Activated CD4-positive, alpha-beta T cell treated with anti-CD3 and anti-CD28 coated beads, Interleukin-2, amount 10 ng/mL, durations not matched to agents 24 days and 14 days (primary cell): Measurements from ENCODE around the gene DLG2. TPM values are rescaled to one million over a fixed set of nuclear protein-coding genes. Genes with fewer than 3 reads are reported as not detected.

Experiments used
- DNase-seq: peaks from one replicate; pipeline ENCODE4 v3.0.0; 2022
- H3K27ac Mint-ChIP-seq: one replicate; pipeline ENCODE4 v1.8.0; 2022; ENCODE audit warnings: mild to moderate bottlenecking, mixed read lengths
- H3K27me3 Mint-ChIP-seq: one replicate; pipeline ENCODE4 v1.8.0; 2022; ENCODE audit warnings: mixed read lengths
- H3K36me3 Mint-ChIP-seq: one replicate; pipeline ENCODE4 v1.8.0; 2022; ENCODE audit warnings: low read depth, mild to moderate bottlenecking, mixed read lengths
- H3K4me1 Mint-ChIP-seq: one replicate; pipeline ENCODE4 v1.8.0; 2021; ENCODE audit warnings: mixed read lengths
- H3K4me3 Mint-ChIP-seq: one replicate; pipeline ENCODE4 v1.8.0; 2022; ENCODE audit warnings: mild to moderate bottlenecking, moderate library complexity, mixed read lengths
- H3K9me3 Mint-ChIP-seq: one replicate; pipeline ENCODE4 v1.8.0; 2021; ENCODE audit warnings: mixed read lengths
- intact Hi-C: fragments of 100-400 bp; cut with micrococcal nuclease; formaldehyde crosslinking; loops from one replicate; pipeline ENCODE4 v1.15.1; 2023
- total RNA-seq: library from RNA; stranded (reverse); gene quantifications from 2 replicates; pipeline ENCODE4 v1.2.3, GENCODE V29; 2022

Gene DLG2
- total RNA-seq, 1 donor from 2014 or later = 1.0 TPM

DNA sequence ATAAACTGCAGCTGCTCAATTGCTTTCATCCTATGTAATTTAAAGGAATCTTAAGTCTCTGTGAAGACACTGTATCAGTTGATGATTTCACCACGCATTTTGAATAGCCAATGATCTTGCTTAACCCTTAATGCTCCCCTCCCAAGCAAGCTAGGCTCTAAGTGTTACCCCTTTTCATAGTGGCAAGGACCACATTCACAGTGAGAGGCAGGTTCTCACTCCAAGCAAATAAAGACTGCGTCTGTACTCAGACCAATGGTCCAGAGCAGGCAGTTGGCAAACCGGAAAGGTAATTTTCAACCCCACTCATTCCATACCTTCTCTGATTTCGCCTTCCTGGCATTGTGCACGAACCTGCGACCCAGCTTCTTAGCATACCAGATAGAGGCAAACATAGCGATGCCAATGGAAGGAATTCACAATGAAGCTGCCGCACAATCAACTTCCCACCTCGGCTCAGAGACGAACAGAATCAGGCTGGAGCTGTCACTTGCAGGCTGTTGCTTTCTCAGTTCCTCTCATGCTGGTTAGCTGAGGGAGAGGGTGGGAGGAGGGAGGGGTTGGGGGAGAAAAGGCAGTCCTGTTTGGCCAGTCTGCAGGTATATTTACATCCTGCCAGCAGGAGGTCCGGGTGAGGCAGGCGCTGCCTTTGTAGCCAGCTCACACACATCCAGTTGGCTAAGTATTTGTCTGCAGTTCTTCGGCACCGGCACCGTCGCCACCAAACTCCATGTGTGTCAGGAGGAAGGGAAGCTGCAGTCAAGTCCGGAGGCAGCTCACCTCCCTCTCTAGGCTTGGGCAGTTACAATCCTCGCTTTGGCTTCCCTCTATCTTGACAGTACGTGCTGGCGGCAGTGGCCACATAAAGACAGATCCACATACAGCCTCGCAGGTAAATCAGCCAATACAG, 1189.8 kb downstream of the DLG2 start:
- no peak for DNase-seq
- no peak overlapping the region for H3K4me3 Mint-ChIP-seq
- no peaks in the 10 kb centered on the region for H3K9me3 Mint-ChIP-seq
- no peaks in the 10 kb centered on the region for H3K4me1 Mint-ChIP-seq
- peaks cover 3% of the 10 kb centered on the region for H3K27me3 Mint-ChIP-seq
- intact Hi-C loops = no loop called here
- H3K27ac Mint-ChIP-seq = no peak overlapping the region
- no peaks in the 10 kb centered on the region for H3K36me3 Mint-ChIP-seq

DNA sequence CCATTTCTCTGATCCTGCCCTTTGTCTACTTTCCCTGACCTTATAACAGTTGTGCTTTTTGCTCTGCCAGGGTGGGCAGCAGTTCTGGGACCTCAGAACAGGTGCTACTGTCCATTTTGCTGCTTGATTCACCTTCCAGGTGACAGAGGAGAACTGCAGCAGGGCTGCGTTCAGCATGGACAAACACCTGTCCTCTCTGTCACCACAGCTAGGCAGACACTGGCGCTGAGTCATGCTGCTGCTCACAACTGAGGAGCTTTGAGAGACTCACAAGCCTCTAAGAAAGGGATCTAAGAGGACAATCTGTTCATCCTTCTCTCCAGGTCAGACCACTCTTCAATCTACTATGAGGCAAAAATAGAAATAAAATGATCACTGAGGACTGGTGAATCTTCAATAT, 1196.5 kb downstream of the DLG2 start:
- no peak for DNase-seq
- H3K36me3 Mint-ChIP-seq = no peaks in the 10 kb centered on the region
- H3K27ac Mint-ChIP-seq = no peak overlapping the region
- no peak overlapping the region for H3K4me3 Mint-ChIP-seq
- no peaks in the 10 kb centered on the region for H3K4me1 Mint-ChIP-seq
- intact Hi-C loops = no loop called here
- H3K27me3 Mint-ChIP-seq = no peaks in the 10 kb centered on the region
- no peaks in the 10 kb centered on the region for H3K9me3 Mint-ChIP-seq

DNA sequence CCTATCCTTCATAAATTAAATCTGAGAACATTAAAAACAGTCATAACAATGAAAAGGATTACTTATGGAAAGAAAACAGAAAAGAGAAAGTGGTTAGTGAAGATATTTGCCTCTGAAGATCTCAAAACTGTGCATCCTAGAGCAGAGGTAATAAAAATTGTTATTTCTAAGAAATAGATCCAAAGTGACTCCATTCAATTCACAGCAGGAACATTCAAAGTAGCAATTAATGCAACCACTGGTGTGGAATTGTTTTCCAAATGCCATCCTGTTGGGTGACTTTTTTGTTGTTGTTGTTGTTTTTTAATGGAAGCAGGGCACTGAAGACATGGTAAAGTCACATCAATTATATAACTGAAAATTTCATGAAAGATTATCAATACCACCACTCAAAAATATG, 1201.5 kb downstream of the DLG2 start:
- no peak overlapping the region for H3K4me3 Mint-ChIP-seq
- H3K36me3 Mint-ChIP-seq = no peaks in the 10 kb centered on the region
- DNase-seq = no peak
- H3K9me3 Mint-ChIP-seq = no peaks in the 10 kb centered on the region
- no peaks in the 10 kb centered on the region for H3K4me1 Mint-ChIP-seq
- H3K27ac Mint-ChIP-seq = no peak overlapping the region
- no peaks in the 10 kb centered on the region for H3K27me3 Mint-ChIP-seq
- intact Hi-C loops = no loop called here

DNA sequence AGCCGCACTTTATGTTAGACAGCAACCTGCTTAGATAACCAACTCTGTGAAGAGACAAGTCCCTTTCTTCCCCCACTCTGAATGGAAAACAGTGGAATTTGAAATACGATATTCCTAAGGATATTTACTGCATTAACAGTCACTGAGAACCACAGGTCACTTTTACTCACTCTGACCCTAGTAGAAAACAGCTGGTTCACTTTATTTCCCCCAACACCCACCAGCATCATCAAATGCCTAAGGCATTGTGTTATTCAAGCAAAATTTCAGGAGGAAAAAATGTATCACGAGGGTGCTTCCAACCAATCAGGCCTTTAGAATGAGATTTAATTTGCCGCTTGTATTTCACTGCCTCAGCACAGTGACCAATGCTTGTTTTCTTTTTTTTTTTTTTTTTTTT, 1206.9 kb downstream of the DLG2 start:
- no peaks in the 10 kb centered on the region for H3K4me1 Mint-ChIP-seq
- no peaks in the 10 kb centered on the region for H3K36me3 Mint-ChIP-seq
- H3K9me3 Mint-ChIP-seq = no peaks in the 10 kb centered on the region
- DNase-seq = no peak
- intact Hi-C loops = no loop called here
- H3K27me3 Mint-ChIP-seq = no peaks in the 10 kb centered on the region
- H3K27ac Mint-ChIP-seq = no peak overlapping the region
- H3K4me3 Mint-ChIP-seq = no peak overlapping the region

DNA sequence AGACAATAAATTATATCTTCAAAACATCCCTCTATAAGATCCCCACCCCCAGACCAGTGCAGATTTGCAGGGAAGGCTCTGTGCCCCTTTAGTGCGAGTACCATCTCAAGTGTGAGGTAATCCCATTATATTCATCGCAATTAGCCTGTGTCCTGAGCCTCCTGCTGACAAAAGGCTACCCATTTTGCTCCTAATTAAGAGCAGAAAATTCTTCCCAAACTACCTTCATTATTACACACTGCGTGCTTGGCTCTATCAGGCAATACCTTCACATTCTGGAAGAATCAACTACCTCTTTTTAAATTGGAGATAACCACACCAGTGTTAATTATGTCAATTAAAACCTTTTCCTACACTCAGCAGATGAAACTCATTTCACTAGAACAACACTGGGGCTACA, 1207.5 kb downstream of the DLG2 start:
- Mint-ChIP-seq H3K4me1 (no peaks in the 10 kb centered on the region), H3K27me3 (no peaks in the 10 kb centered on the region), H3K36me3 (no peaks in the 10 kb centered on the region), H3K9me3 (no peaks in the 10 kb centered on the region), H3K27ac (no peak overlapping the region), H3K4me3 (no peak overlapping the region)
- intact Hi-C loops = no loop called here
- no peak for DNase-seq

DNA sequence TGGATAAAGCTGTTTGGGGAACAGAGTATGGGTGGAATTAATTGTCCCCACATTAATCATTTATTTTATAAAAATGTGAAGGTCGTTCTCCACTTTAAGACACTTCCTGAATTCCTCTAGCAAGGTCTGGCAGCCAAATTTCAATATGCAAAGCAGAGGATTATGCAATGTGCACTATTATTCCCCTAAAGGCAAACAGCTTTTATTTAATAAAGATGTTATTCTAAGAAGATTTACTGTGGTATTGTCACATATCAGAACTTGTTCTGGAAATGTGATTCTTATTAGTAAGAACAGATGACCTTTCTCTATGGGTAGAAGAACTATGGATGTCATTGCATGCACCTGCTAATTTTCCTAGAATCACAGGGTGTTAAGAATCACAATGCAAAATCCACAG, 1212.2 kb downstream of the DLG2 start:
- no peaks in the 10 kb centered on the region for H3K36me3 Mint-ChIP-seq
- intact Hi-C loops = no loop called here
- no peak overlapping the region for H3K4me3 Mint-ChIP-seq

DNA sequence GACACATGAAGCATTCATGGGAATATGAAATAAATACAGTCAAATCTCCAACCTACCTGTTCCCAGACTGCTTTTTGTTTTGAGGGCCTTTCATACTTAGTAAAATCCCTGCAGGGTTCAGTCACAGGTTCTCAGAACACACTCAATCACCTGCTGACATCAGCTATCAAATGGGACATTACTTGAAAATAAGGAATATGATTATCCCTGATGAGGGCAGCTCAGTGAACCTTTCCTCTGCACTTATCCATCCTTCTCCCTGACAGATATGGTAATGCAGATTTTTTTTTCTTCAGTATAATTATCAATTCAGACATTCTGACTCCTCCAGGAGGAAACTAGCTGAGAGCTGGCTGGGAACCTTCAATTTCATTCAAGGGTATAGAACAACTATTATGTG, 1213.6 kb downstream of the DLG2 start:
- Mint-ChIP-seq H3K9me3 (no peaks in the 10 kb centered on the region), H3K27ac (no peak overlapping the region), H3K36me3 (no peaks in the 10 kb centered on the region), H3K4me3 (no peak overlapping the region), H3K27me3 (no peaks in the 10 kb centered on the region), H3K4me1 (no peaks in the 10 kb centered on the region)
- no peak for DNase-seq
- intact Hi-C loops = no loop called here

More for the DNA sequence above, 1212.2 kb downstream of the DLG2 start:
- no peaks in the 10 kb centered on the region for H3K9me3 Mint-ChIP-seq
- H3K4me1 Mint-ChIP-seq = no peaks in the 10 kb centered on the region
- no peaks in the 10 kb centered on the region for H3K27me3 Mint-ChIP-seq
- DNase-seq = no peak
- H3K27ac Mint-ChIP-seq = no peak overlapping the region

DNA sequence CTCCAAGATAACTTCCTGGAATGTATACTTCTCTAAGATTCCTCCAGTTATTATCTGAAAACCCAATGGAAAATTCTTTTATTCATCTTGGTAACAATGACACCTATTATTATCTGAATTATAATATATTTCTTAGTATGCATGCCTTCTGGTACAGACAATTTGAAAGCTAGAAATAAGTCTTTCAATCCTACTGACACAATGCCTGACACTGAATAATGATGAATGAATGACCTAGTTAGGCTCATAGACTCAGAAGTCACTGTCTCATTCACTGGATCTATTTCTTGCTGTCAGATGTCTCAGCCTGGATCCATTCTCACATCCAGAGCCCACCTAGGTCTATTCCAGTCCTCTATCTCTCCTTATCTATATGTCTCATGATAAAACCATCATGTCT, 1214.3 kb downstream of the DLG2 start:
- intact Hi-C loops = no loop called here
- Mint-ChIP-seq H3K27ac (no peak overlapping the region), H3K4me3 (no peak overlapping the region), H3K9me3 (no peaks in the 10 kb centered on the region), H3K4me1 (no peaks in the 10 kb centered on the region), H3K36me3 (no peaks in the 10 kb centered on the region), H3K27me3 (no peaks in the 10 kb centered on the region)
- no peak for DNase-seq

DNA sequence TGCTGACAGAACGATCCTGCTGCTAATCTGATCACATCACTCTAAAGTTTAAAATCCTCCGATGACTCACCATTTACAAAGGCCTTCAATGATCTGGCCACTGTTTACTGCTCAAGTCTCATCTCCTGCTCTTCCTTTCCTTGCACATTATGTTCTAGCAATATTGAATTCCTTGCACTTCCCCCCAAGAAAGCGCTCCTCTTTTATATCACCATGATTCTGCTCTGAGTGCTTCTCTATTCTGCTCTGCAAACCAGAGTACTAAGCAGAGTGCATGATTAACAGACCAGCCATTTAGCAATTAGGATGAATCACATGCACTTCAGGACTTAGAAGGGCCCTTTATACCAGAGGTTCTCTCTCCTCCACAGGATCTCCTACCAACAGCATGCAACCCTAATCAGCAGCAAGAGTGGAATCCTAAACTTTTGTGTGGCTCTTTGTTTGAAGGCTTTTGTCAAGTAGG, 1218.2 kb downstream of the DLG2 start:
- H3K9me3 Mint-ChIP-seq = peaks cover 4% of the 10 kb centered on the region
- DNase-seq = no peak
- H3K36me3 Mint-ChIP-seq = no peaks in the 10 kb centered on the region
- H3K4me3 Mint-ChIP-seq = no peak overlapping the region
- no peak overlapping the region for H3K27ac Mint-ChIP-seq
- intact Hi-C loops = no loop called here
- no peaks in the 10 kb centered on the region for H3K4me1 Mint-ChIP-seq
- no peaks in the 10 kb centered on the region for H3K27me3 Mint-ChIP-seq

DNA sequence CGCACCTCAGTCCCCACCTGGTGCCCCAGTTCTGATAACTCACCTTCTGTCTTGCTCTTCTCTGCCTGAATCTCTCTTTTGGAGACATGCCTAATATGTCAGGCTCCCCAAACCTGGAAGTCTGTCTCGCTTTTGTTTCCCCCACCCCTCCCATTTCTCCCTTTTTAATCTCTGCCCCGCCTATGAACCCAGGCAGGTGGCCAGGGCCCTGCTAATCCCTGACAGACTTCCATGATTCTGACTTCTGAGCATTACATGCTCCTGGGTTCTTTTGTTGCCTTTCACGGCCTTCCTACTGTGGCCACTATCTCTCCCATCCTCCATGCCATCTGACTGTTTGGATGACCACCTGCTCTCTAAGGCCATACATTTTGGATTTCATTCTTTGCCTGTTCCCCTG, 1220.1 kb downstream of the DLG2 start:
- Mint-ChIP-seq H3K27ac (no peak overlapping the region), H3K27me3 (no peaks in the 10 kb centered on the region), H3K36me3 (no peaks in the 10 kb centered on the region), H3K9me3 (peaks cover 4% of the 10 kb centered on the region), H3K4me3 (no peak overlapping the region), H3K4me1 (no peaks in the 10 kb centered on the region)
- no peak for DNase-seq
- intact Hi-C loops = no loop called here

DNA sequence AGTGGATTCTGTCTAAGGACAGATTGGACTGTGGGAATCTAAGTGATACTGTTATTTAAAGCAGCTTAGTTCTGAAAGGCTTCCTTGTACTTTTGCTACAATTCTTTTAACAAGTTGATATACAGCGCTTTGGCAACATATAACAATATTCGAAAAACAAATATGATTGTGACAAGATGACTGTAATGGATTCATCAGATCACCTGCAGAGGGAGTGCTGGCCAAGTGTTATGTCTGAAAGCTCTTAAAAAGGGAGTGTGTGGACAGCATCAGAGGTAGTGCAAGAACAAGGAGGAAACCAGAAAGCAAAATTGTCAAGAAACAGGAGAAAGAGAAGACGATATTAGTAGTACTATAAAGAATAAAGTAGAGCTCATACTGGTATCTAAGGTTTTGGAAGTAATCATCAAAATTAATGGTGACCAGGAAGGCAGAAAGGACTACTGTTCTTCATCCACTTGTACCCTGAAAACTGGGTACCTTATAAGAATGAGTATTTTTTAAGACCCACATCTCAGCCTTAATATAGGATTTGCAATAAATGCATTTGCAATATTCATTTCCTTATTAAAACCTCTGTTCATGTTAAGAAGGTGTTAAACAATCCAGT, 1229.0 kb downstream of the DLG2 start:
- DNase-seq = no peak
- no peaks in the 10 kb centered on the region for H3K36me3 Mint-ChIP-seq

DNA sequence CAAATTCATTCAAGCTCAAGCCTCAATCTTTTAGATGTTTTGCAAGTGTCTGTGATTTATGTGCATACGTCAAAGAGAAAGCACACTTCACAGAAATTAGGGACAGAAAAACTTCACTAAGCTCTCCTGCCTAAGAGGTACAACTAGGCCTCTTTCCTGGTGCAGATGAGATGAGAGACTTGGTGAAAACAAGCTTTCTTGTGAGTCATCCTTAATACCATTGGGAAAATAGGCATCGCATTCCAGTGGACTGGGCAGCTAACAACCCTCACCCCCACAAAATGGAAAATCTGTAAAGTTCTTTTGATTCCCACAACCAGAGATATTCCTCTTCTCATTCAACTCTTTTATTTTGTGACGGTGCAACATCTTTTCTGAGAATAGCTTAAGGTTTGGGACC, 1230.6 kb downstream of the DLG2 start:
- H3K4me3 Mint-ChIP-seq = no peak overlapping the region
- no peaks in the 10 kb centered on the region for H3K4me1 Mint-ChIP-seq
- no peak overlapping the region for H3K27ac Mint-ChIP-seq
- no peaks in the 10 kb centered on the region for H3K27me3 Mint-ChIP-seq
- intact Hi-C loops = no loop called here
- no peak for DNase-seq
- no peaks in the 10 kb centered on the region for H3K36me3 Mint-ChIP-seq
- H3K9me3 Mint-ChIP-seq = no peaks in the 10 kb centered on the region

More for the DNA sequence above, 1229.0 kb downstream of the DLG2 start:
- Mint-ChIP-seq H3K9me3 (no peaks in the 10 kb centered on the region), H3K4me3 (no peak overlapping the region), H3K27ac (no peak overlapping the region), H3K27me3 (no peaks in the 10 kb centered on the region), H3K4me1 (no peaks in the 10 kb centered on the region)
- intact Hi-C loops = no loop called here

DNA sequence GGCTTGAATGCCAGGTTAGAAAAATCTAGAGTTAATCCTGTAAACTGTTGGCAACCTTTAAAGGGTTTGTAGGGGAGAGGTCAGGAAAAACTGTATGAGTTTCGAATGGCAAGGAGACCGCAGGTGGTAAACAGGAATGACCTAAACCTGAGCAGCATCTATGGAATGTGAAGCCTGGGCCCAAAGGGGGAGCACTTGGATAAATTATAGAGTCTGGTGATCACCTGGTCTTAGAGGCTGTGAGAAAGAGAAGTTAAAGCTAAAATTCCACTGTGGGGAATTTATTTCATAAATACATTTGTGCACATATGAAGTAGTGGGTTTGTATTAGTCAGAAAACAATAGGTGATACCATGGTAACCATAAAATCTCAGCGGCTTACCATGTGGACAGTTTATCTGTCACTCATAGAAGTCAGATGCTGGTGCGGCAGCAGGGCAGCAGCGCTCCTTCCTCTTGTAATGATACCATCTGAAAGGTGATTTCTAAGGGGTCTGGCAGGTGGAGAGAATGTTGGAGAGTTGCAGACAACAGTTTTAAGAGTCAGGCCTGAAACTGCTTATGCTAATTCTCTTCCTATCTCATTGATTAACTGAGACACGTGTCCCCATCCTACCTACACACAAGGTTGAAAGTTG, 1236.6 kb downstream of the DLG2 start:
- DNase-seq = no peak
- no peaks in the 10 kb centered on the region for H3K27me3 Mint-ChIP-seq
- no peak overlapping the region for H3K4me3 Mint-ChIP-seq
- H3K9me3 Mint-ChIP-seq = no peaks in the 10 kb centered on the region
- H3K36me3 Mint-ChIP-seq = no peaks in the 10 kb centered on the region
- H3K27ac Mint-ChIP-seq = no peak overlapping the region
- intact Hi-C loops = no loop called here
- no peaks in the 10 kb centered on the region for H3K4me1 Mint-ChIP-seq

DNA sequence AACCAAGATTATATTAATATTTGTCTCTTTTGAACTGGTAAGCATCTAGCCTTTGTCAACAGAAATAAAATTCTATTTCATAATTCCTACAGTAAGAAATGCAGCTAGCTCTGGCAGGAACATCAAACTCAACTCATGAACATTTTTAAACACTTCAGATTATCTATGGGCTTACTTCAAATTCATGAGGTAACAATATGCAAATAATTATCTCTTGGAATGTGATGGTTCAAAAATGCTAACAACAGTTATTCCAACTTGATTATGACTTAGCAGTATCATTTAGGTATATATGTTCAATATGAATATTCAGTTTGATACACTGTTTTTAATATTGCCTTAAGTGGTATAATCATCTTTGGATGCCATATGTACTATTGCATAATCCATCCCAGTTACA, 1237.4 kb downstream of the DLG2 start:
- DNase-seq = no peak
- Mint-ChIP-seq H3K4me3 (no peak overlapping the region), H3K36me3 (no peaks in the 10 kb centered on the region), H3K9me3 (no peaks in the 10 kb centered on the region), H3K27me3 (no peaks in the 10 kb centered on the region), H3K27ac (no peak overlapping the region), H3K4me1 (no peaks in the 10 kb centered on the region)
- intact Hi-C loops = no loop called here
